ENCODE measurements around the gene TRERF1. TPM values are rescaled to one million over a fixed set of nuclear protein-coding genes. Genes with fewer than 3 reads are reported as not detected.

The TRERF1 gene
- total RNA-seq, 1 donor from 2014 or later = 47.9 TPM

GRCh38 chr6:42429042-42429585 lies 22.6 kb downstream of the TRERF1 start:
- intact Hi-C loops (cut with micrococcal nuclease) = loop anchor here (10.0 kb wide), 1 partner anchor 204 kb away; no protein-coding TSS in a partner anchor
- DNase-seq (ENCODE audit: low spot score) = no peak
- peak overlapping the region; percentile 37 for H3K4me3 Mint-ChIP-seq
- H3K9me3 Mint-ChIP-seq = peaks cover 7% of the 10 kb centered on the region
- peaks cover 46% of the 10 kb centered on the region for H3K36me3 Mint-ChIP-seq (ENCODE audit: low read depth)
- H3K27me3 Mint-ChIP-seq (ENCODE audit: insufficient read depth) = no peaks in the 10 kb centered on the region
- H3K4me1 Mint-ChIP-seq (ENCODE audit: low read depth) = peaks cover 54% of the 10 kb centered on the region
- peak overlapping the region; percentile 49 for H3K27ac Mint-ChIP-seq

- Mint-ChIP-seq H3K4me1 (ENCODE audit: low read depth) (peaks cover 60% of the 10 kb centered on the region), H3K36me3 (ENCODE audit: low read depth) (peaks cover 42% of the 10 kb centered on the region), H3K4me3 (no peak overlapping the region), H3K27me3 (ENCODE audit: insufficient read depth) (no peaks in the 10 kb centered on the region), H3K27ac (peak overlapping the region; percentile 28), H3K9me3 (peaks cover 3% of the 10 kb centered on the region)
- intact Hi-C loops (cut with micrococcal nuclease) = loop anchor here (1.0 to 10.0 kb wide), 2 partner anchors 23 to 204 kb away; partner anchors contain the start of gene TRERF1
- no peak for DNase-seq (ENCODE audit: low spot score)
These were observed 23.2 kb downstream of the TRERF1 start for GRCh38 chr6:42428326-42429041.

- H3K27me3 Mint-ChIP-seq (ENCODE audit: insufficient read depth) = no peaks in the 10 kb centered on the region
- H3K36me3 Mint-ChIP-seq (ENCODE audit: low read depth) = peaks cover 39% of the 10 kb centered on the region
- DNase-seq (ENCODE audit: low spot score) = no peak
- intact Hi-C loops (cut with micrococcal nuclease) = loop anchor here (1.0 to 10.0 kb wide), 2 partner anchors 23 to 203 kb away; partner anchors contain the start of gene TRERF1
- peaks cover 67% of the 10 kb centered on the region for H3K4me1 Mint-ChIP-seq (ENCODE audit: low read depth)
- H3K27ac Mint-ChIP-seq = peak overlapping the region; percentile 28
- H3K9me3 Mint-ChIP-seq = no peaks in the 10 kb centered on the region
- no peak overlapping the region for H3K4me3 Mint-ChIP-seq
These were observed 23.9 kb downstream of the TRERF1 start for GRCh38 chr6:42427871-42428270.

- H3K9me3 Mint-ChIP-seq = no peaks in the 10 kb centered on the region
- peaks cover 75% of the 10 kb centered on the region for H3K4me1 Mint-ChIP-seq (ENCODE audit: low read depth)
- H3K4me3 Mint-ChIP-seq = no peak overlapping the region
- no peak for DNase-seq (ENCODE audit: low spot score)
- intact Hi-C loops (cut with micrococcal nuclease) = loop anchor here (10.0 kb wide), 1 partner anchor 201 kb away; no protein-coding TSS in a partner anchor
- H3K27me3 Mint-ChIP-seq (ENCODE audit: insufficient read depth) = no peaks in the 10 kb centered on the region
- H3K36me3 Mint-ChIP-seq (ENCODE audit: low read depth) = peaks cover 37% of the 10 kb centered on the region
- no peak overlapping the region for H3K27ac Mint-ChIP-seq
These were observed 25.5 kb downstream of the TRERF1 start for GRCh38 chr6:42426191-42426590.

GRCh38 chr6:42424906-42425474 lies 26.7 kb downstream of the TRERF1 start:
- H3K36me3 Mint-ChIP-seq (ENCODE audit: low read depth) = peaks cover 38% of the 10 kb centered on the region
- intact Hi-C loops (cut with micrococcal nuclease) = loop anchor here (1.0 to 10.0 kb wide), 2 partner anchors 35 to 200 kb away; no protein-coding TSS in a partner anchor
- H3K4me3 Mint-ChIP-seq = no peak overlapping the region
- no peaks in the 10 kb centered on the region for H3K27me3 Mint-ChIP-seq (ENCODE audit: insufficient read depth)
- H3K27ac Mint-ChIP-seq = no peak overlapping the region
- no peaks in the 10 kb centered on the region for H3K9me3 Mint-ChIP-seq
- peaks cover 79% of the 10 kb centered on the region for H3K4me1 Mint-ChIP-seq (ENCODE audit: low read depth)
- DNase-seq (ENCODE audit: low spot score) = no peak

- Mint-ChIP-seq H3K9me3 (no peaks in the 10 kb centered on the region), H3K4me1 (ENCODE audit: low read depth) (peaks cover 79% of the 10 kb centered on the region), H3K36me3 (ENCODE audit: low read depth) (peaks cover 30% of the 10 kb centered on the region), H3K4me3 (peak overlapping the region; percentile 27), H3K27ac (peak overlapping the region; percentile 6), H3K27me3 (ENCODE audit: insufficient read depth) (no peaks in the 10 kb centered on the region)
- intact Hi-C loops (cut with micrococcal nuclease) = loop anchor here (1.0 to 10.0 kb wide), 4 partner anchors 20 to 198 kb away; partner anchors contain the start of gene TRERF1
- DNase-seq (ENCODE audit: low spot score) = peak; percentile 21
These were observed 28.5 kb downstream of the TRERF1 start for GRCh38 chr6:42423244-42423643.

- Mint-ChIP-seq H3K27me3 (ENCODE audit: insufficient read depth) (no peaks in the 10 kb centered on the region), H3K9me3 (no peaks in the 10 kb centered on the region), H3K36me3 (ENCODE audit: low read depth) (peaks cover 29% of the 10 kb centered on the region), H3K27ac (no peak overlapping the region), H3K4me3 (no peak overlapping the region), H3K4me1 (ENCODE audit: low read depth) (peaks cover 89% of the 10 kb centered on the region)
- intact Hi-C loops (cut with micrococcal nuclease) = loop anchor here (10.0 kb wide), 1 partner anchor 196 kb away; no protein-coding TSS in a partner anchor
- no peak for DNase-seq (ENCODE audit: low spot score)
These were observed 31.0 kb downstream of the TRERF1 start for GRCh38 chr6:42420741-42421140.

- Mint-ChIP-seq H3K4me3 (no peak overlapping the region), H3K4me1 (ENCODE audit: low read depth) (peaks cover 88% of the 10 kb centered on the region)
These were observed 32.0 kb downstream of the TRERF1 start for GRCh38 chr6:42419490-42420280.

GRCh38 chr6:42418724-42419123 lies 33.0 kb downstream of the TRERF1 start:
- no peaks in the 10 kb centered on the region for H3K27me3 Mint-ChIP-seq (ENCODE audit: insufficient read depth)
- DNase-seq (ENCODE audit: low spot score) = no peak
- H3K4me1 Mint-ChIP-seq (ENCODE audit: low read depth) = peaks cover 88% of the 10 kb centered on the region
- H3K9me3 Mint-ChIP-seq = no peaks in the 10 kb centered on the region
- H3K4me3 Mint-ChIP-seq = no peak overlapping the region
- H3K27ac Mint-ChIP-seq = no peak overlapping the region
- peaks cover 24% of the 10 kb centered on the region for H3K36me3 Mint-ChIP-seq (ENCODE audit: low read depth)
- intact Hi-C loops (cut with micrococcal nuclease) = no loop called here

More at GRCh38 chr6:42419490-42420280, 32.0 kb downstream of the TRERF1 start:
- no peak for DNase-seq (ENCODE audit: low spot score)
- Mint-ChIP-seq H3K36me3 (ENCODE audit: low read depth) (peaks cover 28% of the 10 kb centered on the region), H3K9me3 (no peaks in the 10 kb centered on the region), H3K27me3 (ENCODE audit: insufficient read depth) (no peaks in the 10 kb centered on the region), H3K27ac (peak overlapping the region; percentile 20)
- intact Hi-C loops (cut with micrococcal nuclease) = loop anchor here (10.0 kb wide), 1 partner anchor 195 kb away; no protein-coding TSS in a partner anchor

- Mint-ChIP-seq H3K27me3 (ENCODE audit: insufficient read depth) (no peaks in the 10 kb centered on the region), H3K9me3 (no peaks in the 10 kb centered on the region), H3K4me1 (ENCODE audit: low read depth) (peaks cover 83% of the 10 kb centered on the region), H3K4me3 (peak overlapping the region; percentile 37), H3K27ac (peak overlapping the region; percentile 56), H3K36me3 (ENCODE audit: low read depth) (peaks cover 20% of the 10 kb centered on the region)
- DNase-seq (ENCODE audit: low spot score) = peak; percentile 48
- intact Hi-C loops (cut with micrococcal nuclease) = loop anchor here (1.0 kb wide), 1 partner anchor 27 kb away; no protein-coding TSS in a partner anchor
These were observed 34.0 kb downstream of the TRERF1 start for GRCh38 chr6:42417641-42418112.

- Mint-ChIP-seq H3K27ac (no peak overlapping the region), H3K4me1 (ENCODE audit: low read depth) (peaks cover 62% of the 10 kb centered on the region)
These were observed 40.3 kb downstream of the TRERF1 start for GRCh38 chr6:42411406-42411805.

GRCh38 chr6:42410861-42411260 lies 40.9 kb downstream of the TRERF1 start:
- H3K9me3 Mint-ChIP-seq = no peaks in the 10 kb centered on the region
- intact Hi-C loops (cut with micrococcal nuclease) = no loop called here
- H3K4me1 Mint-ChIP-seq (ENCODE audit: low read depth) = peaks cover 62% of the 10 kb centered on the region

More at GRCh38 chr6:42411406-42411805, 40.3 kb downstream of the TRERF1 start:
- H3K9me3 Mint-ChIP-seq = no peaks in the 10 kb centered on the region
- intact Hi-C loops (cut with micrococcal nuclease) = no loop called here
- H3K4me3 Mint-ChIP-seq = no peak overlapping the region
- H3K27me3 Mint-ChIP-seq (ENCODE audit: insufficient read depth) = no peaks in the 10 kb centered on the region
- H3K36me3 Mint-ChIP-seq (ENCODE audit: low read depth) = peaks cover 19% of the 10 kb centered on the region
- no peak for DNase-seq (ENCODE audit: low spot score)

More at GRCh38 chr6:42410861-42411260, 40.9 kb downstream of the TRERF1 start:
- H3K36me3 Mint-ChIP-seq (ENCODE audit: low read depth) = peaks cover 22% of the 10 kb centered on the region
- no peak overlapping the region for H3K4me3 Mint-ChIP-seq
- no peaks in the 10 kb centered on the region for H3K27me3 Mint-ChIP-seq (ENCODE audit: insufficient read depth)
- no peak overlapping the region for H3K27ac Mint-ChIP-seq
- no peak for DNase-seq (ENCODE audit: low spot score)

All from activated T-helper 1 cell treated with anti-CD3 and anti-CD28 coated beads, Interleukin-12 subunit alpha, Interleukin-12 subunit beta, Interleukin-2, Interleukin-4 antibody, amounts not matched to agents 30 ng/mL and 10 ng/mL and 1 ng/mL, durations not matched to agents 14 hours and 24 hours and 36 hours (primary cell).